Measurements from ENCODE around the gene MPPED2.

DNA sequence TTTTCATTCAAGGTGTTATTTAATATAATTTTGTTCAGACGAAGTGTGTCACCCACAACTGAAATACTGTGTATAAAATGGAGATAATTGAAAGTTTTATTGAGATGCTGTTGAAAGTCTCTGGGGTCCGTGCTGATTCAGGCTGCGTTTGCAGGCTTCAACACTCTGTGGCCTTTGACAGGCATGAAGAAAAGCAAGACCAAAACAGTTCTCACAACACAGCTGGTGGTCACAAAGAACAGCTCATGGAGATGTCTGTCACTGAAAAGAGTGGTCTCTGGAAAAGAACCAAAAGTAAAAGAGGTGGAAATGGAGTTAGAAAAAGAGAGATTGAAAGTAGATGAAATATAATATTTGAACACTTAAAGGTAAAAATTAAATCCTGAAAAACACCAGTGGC, 9.8 kb upstream of the MPPED2 start:
- TF ChIP-seq, protein P1, sequence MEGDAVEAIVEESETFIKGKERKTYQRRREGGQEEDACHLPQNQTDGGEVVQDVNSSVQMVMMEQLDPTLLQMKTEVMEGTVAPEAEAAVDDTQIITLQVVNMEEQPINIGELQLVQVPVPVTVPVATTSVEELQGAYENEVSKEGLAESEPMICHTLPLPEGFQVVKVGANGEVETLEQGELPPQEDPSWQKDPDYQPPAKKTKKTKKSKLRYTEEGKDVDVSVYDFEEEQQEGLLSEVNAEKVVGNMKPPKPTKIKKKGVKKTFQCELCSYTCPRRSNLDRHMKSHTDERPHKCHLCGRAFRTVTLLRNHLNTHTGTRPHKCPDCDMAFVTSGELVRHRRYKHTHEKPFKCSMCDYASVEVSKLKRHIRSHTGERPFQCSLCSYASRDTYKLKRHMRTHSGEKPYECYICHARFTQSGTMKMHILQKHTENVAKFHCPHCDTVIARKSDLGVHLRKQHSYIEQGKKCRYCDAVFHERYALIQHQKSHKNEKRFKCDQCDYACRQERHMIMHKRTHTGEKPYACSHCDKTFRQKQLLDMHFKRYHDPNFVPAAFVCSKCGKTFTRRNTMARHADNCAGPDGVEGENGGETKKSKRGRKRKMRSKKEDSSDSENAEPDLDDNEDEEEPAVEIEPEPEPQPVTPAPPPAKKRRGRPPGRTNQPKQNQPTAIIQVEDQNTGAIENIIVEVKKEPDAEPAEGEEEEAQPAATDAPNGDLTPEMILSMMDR (CRISPR knock-in tag; IDR thresholded peaks at IDR 0.05) = no peak
- TF ChIP-seq, protein P2, sequence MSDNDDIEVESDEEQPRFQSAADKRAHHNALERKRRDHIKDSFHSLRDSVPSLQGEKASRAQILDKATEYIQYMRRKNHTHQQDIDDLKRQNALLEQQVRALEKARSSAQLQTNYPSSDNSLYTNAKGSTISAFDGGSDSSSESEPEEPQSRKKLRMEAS (IDR thresholded peaks at IDR 0.05) = no peak
- TF ChIP-seq KAT7 (CRISPR knock-in tag; IDR thresholded peaks at IDR 0.05; ENCODE audit: borderline replicate concordance) (no peak), POLR2A (IDR thresholded peaks at IDR 0.05; ENCODE audit: insufficient read depth in 1 of 2, low read depth in 2 of 2, low read length in 2 of 2) (no peak), ZSCAN30 (CRISPR knock-in tag; IDR thresholded peaks at IDR 0.05) (no peak), DNMT1 (CRISPR knock-in tag; IDR thresholded peaks at IDR 0.05) (no peak), ZNF883 (CRISPR knock-in tag; IDR thresholded peaks at IDR 0.05; ENCODE audit: not compliant biosample characterization) (no peak), ZNF430 (CRISPR knock-in tag; IDR thresholded peaks at IDR 0.05) (no peak), SMAD3 (CRISPR knock-in tag; IDR thresholded peaks at IDR 0.05) (no peak), PITX1 (CRISPR knock-in tag; IDR thresholded peaks at IDR 0.05) (no peak), HDAC2 (CRISPR knock-in tag; IDR thresholded peaks at IDR 0.05) (no peak)
